Liver (tissue), 9 donors: ENCODE measurements around the gene MAN1C1. TPM values are rescaled to one million over a fixed set of nuclear protein-coding genes. Genes with fewer than 3 reads are reported as not detected.

Experiments used
- DNase-seq: peaks from one replicate; pipeline ENCODE4 v3.0.0-alpha.2; 2017; ENCODE audit warnings: low spot score
- H3K27ac ChIP-seq, 2 donors: one replicate each; pipeline ENCODE4 v1.7.0; 2013; ENCODE audit warnings: inconsistent platforms in 2 of 2, low read length in 2 of 2, control low read depth in 1 of 2, low read depth in 1 of 2, mild to moderate bottlenecking in 1 of 2
- H3K27me3 ChIP-seq, 4 donors: one replicate each; pipeline versions ENCODE4 v1.6.1 to v1.7.0; 2013; ENCODE audit warnings: low read length in 3 of 4, inconsistent platforms in 1 of 4, mild to moderate bottlenecking in 1 of 4, moderate library complexity in 1 of 4; ENCODE audit not compliant: control insufficient read depth in 4 of 4, insufficient read depth in 4 of 4
- H3K36me3 ChIP-seq, 4 donors: one replicate each; pipeline versions ENCODE4 v1.6.1 to v1.7.0; 2013; ENCODE audit warnings: low read length in 3 of 4, mild to moderate bottlenecking in 3 of 4, low read depth in 1 of 4, moderate library complexity in 1 of 4; ENCODE audit not compliant: control insufficient read depth in 4 of 4, insufficient read depth in 3 of 4
- H3K4me1 ChIP-seq, 4 donors: one replicate each; pipeline versions ENCODE4 v1.6.1 to v1.7.0; 2013; ENCODE audit warnings: low read length in 3 of 4, mild to moderate bottlenecking in 3 of 4, moderate library complexity in 1 of 4; ENCODE audit not compliant: control insufficient read depth in 4 of 4, insufficient read depth in 4 of 4
- H3K4me3 ChIP-seq, 3 donors: one replicate each; pipeline versions ENCODE4 v1.6.1 to v1.7.0; 2013; ENCODE audit warnings: low read length in 3 of 3, control low read depth in 1 of 3, low read depth in 1 of 3, mild to moderate bottlenecking in 1 of 3
- H3K9ac ChIP-seq, 2 donors: one replicate each; pipeline ENCODE4 v1.7.0; 2013; ENCODE audit warnings: low read length in 2 of 2, mild to moderate bottlenecking in 2 of 2, moderate library complexity in 2 of 2, control low read depth in 1 of 2, low read depth in 1 of 2
- H3K9me3 ChIP-seq, 4 donors: one replicate each; pipeline versions ENCODE4 v1.6.1 to v1.7.0; 2013; ENCODE audit warnings: low read length in 3 of 4; ENCODE audit not compliant: control insufficient read depth in 4 of 4
- CTCF ChIP-seq: fragments of 150-350 bp; IDR thresholded peaks from 2 replicates; pipeline ENCODE4 v1.5.1; 2017; ENCODE audit warnings: improper control_type of control experiment, low read depth, low read length; ENCODE audit not compliant: missing input control
- FOXA1 ChIP-seq: IDR thresholded peaks from 2 replicates; pipeline ENCODE4 v1.6.1; 2016; ENCODE audit warnings: antibody characterized with exemption
- FOXA2 ChIP-seq: IDR thresholded peaks from 2 replicates; pipeline ENCODE4 v1.6.1; 2016; ENCODE audit warnings: antibody characterized with exemption
- GABPA ChIP-seq, 2 donors: IDR thresholded peaks in 1 of 2; conservative IDR thresholded peaks in 1 of 2; 2 replicates each; pipeline ENCODE4 v1.6.1; 2016; ENCODE audit warnings: antibody characterized with exemption in 2 of 2, mild to moderate bottlenecking in 1 of 2, moderate library complexity in 1 of 2
- JUND ChIP-seq, 2 donors: IDR thresholded peaks; 2 replicates each; pipeline ENCODE4 v1.6.1; 2016; ENCODE audit warnings: antibody characterized with exemption in 2 of 2
- RAD21 ChIP-seq, 2 donors: IDR thresholded peaks; 2 replicates each; pipeline ENCODE4 v1.6.1; 2016; ENCODE audit warnings: antibody characterized with exemption in 2 of 2, mild to moderate bottlenecking in 2 of 2
- REST ChIP-seq: IDR thresholded peaks from 2 replicates; pipeline ENCODE4 v1.6.1; 2016; ENCODE audit warnings: antibody characterized with exemption, mild to moderate bottlenecking
- RXRA ChIP-seq, 2 donors: IDR thresholded peaks; 2 replicates each; pipeline ENCODE4 v1.6.1; 2017 to 2018; ENCODE audit warnings: antibody characterized with exemption in 2 of 2, mild to moderate bottlenecking in 1 of 2
- SP1 ChIP-seq: IDR thresholded peaks from 2 replicates; pipeline ENCODE4 v1.6.1; 2018; ENCODE audit warnings: antibody characterized with exemption, mild to moderate bottlenecking
- TAF1 ChIP-seq: conservative IDR thresholded peaks from 2 replicates; pipeline ENCODE4 v1.6.1; 2016; ENCODE audit warnings: antibody characterized with exemption, mild to moderate bottlenecking
- YY1 ChIP-seq: IDR thresholded peaks from 2 replicates; pipeline ENCODE4 v1.6.1; 2016; ENCODE audit warnings: antibody characterized with exemption, mild to moderate bottlenecking
- ZBTB33 ChIP-seq: IDR thresholded peaks from 2 replicates; pipeline ENCODE4 v1.6.1; 2016; ENCODE audit warnings: antibody characterized with exemption
- WGBS: extraction: QIAGEN DNeasy Blood & Tissue Kit; methylation state at CpG from one replicate; pipeline ENCODE4 v1.1.7; 2013; 5-methylcytosine and 5-hydroxymethylcytosine counted together
- polyA plus RNA-seq, 2 donors: library from polyadenylated mRNA; stranded (reverse) in 1 of 2; unstranded in 1 of 2; fragments of 200-250 nt in 1 of 2; fragments of >200 nt in 1 of 2; fragmentation: Nextera tagmentation in 1 of 2; extraction: Ambion mirVana in 1 of 2; gene quantifications; one replicate each; pipeline versions ENCODE4 v1.2.1 to v1.2.3, GENCODE V29; 2013 to 2015
- total RNA-seq, 2 donors: library from RNA; depleted of rRNA; stranded (reverse); fragments of >200 nt; gene quantifications; one replicate each; pipeline ENCODE4 v1.2.3, GENCODE V29; 2014
- donor health status: healthy.
- donor health status: healthy.
- donor health status: healthy.
- donor health status: healthy.
- donor health status: healthy.

The MAN1C1 gene
- total and polyA plus RNA-seq, 4 donors: 6.3 to 16.0 (median 8.1) TPM

- H3K4me3 ChIP-seq: peak within 1 kb of the TSS; percentile 77 to 93 (median 83)
- peaks cover 13 to 41% (median 31%) of the 10 kb centered on the region in 4 donors for H3K4me1 ChIP-seq
- TF ChIP-seq RXRA (IDR thresholded peaks at IDR 0.05): peak; percentile 42 to 60
- peak; percentile 63 for TF ChIP-seq REST
- TF ChIP-seq RAD21 (IDR thresholded peaks at IDR 0.05): peak in 1 of 2 donors; percentile 41
- TF ChIP-seq YY1: peak; percentile 65
- TF ChIP-seq CTCF: no peak
- no peak for TF ChIP-seq JUND (IDR thresholded peaks at IDR 0.05)
- TF ChIP-seq TAF1: no peak
- peak; percentile 49 for TF ChIP-seq SP1
- TF ChIP-seq GABPA (IDR thresholded peaks at IDR 0.05 in 1 of 2, conservative IDR thresholded peaks at IDR 0.05 in 1 of 2): peak in 1 of 2 donors; percentile 92
- TF ChIP-seq ZBTB33: peak; percentile 98
- TF ChIP-seq FOXA2: no peak
- peak; percentile 28 for TF ChIP-seq FOXA1
- H3K27ac ChIP-seq: peak within 1 kb of the TSS; percentile 93 to 99
- no peaks in the 10 kb centered on the region for H3K27me3 ChIP-seq
- H3K9me3 ChIP-seq: no peaks in the 10 kb centered on the region
- H3K9ac ChIP-seq: peak within 1 kb of the TSS; percentile 66 to 93
- under 1% methylated on average over 64 of the region's 64 CpGs for WGBS
- peaks cover 0 to 5% (median 2%) of the 10 kb centered on the region in 4 donors for H3K36me3 ChIP-seq
- DNase-seq: peak; percentile 90
These were observed 203.1 kb downstream of the MAN1C1 start, which contains the start of gene MTFR1L for GRCh38 chr1:25819491-25820246. Gene MTFR1L, plus strand, starts transcription at chr1:25819954. Its CDS starts 3,151 bp downstream, at chr1:25823105.
